Measurements from ENCODE around the gene TNRC18. TPM values are rescaled to one million over a fixed set of nuclear protein-coding genes. Genes with fewer than 3 reads are reported as not detected.
"Not testable (repeated sequence)": the region's sequence is repeated elsewhere in the genome, so short reads cannot be mapped to it uniquely, and the experiment has no call there.

The TNRC18 gene
- total and polyA plus RNA-seq, 2 of the 8 experiments (the other 6 are each of a cell fraction or from before 2014, with no cell fraction given): 1.7 to 8.6 TPM

DNA sequence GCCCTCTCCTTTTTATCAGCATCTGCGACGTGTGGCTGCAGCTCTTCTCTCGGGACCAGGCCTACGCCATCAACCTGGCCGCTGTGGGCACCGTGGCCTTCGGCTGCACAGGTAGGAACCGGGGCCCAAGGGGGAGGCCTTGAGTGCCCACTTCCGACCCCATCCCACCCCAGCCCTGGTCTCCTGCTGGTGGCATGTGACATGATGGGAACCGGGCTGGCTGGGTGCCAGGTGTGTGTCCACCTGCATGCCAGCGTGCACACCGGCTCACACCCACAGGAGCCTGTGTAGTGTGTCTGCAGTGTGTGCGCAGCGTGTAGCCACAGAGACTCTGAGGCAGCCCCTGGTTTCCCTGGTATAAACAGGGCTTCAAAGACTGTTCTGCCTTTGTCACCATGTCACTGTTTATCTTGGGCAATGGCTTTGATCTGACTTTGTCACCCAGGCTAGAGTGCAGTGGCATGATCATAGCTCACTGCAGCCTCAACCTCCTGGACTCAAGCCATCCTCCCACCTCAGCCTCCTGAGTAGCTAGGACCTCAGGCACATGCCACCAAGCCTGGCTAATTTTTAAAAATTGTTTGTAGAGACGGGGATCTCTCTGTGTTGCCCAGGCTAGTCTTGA, 131.8 kb downstream of the TNRC18 start:
- H3K4ac ChIP-seq (replicated peaks; ENCODE audit: insufficient read length, low read depth, low read length); H2BK20ac ChIP-seq (ENCODE audit: low read length); H3K4me2 ChIP-seq (ENCODE audit: insufficient read depth in 1 of 2, low read depth in 2 of 2, low read length in 2 of 2); CTCF ChIA-PET (ENCODE audit: partially characterized antibody); H3K9me3 ChIP-seq (ENCODE audit: insufficient read depth in 2 of 2, low read depth in 1 of 2, low read length in 1 of 2); H2BK12ac ChIP-seq (ENCODE audit: low read depth, low read length); H2AK5ac ChIP-seq (ENCODE audit: low read depth, low read length); H3K14ac ChIP-seq (ENCODE audit: insufficient read length); H3K79me1 ChIP-seq (ENCODE audit: low read depth, low read length); H3K79me2 ChIP-seq (ENCODE audit: control insufficient read depth in 1 of 2, insufficient read depth in 2 of 2, low read length in 2 of 2); H4K20me1 ChIP-seq (replicated peaks in 1 of 2; ENCODE audit: control insufficient read depth in 1 of 2, insufficient read depth in 2 of 2, low read length in 2 of 2); DNase-seq (ENCODE audit: low read depth in 1 of 2, low spot score in 2 of 2); FAIRE-seq; H3K36me3 ChIP-seq (ENCODE audit: control insufficient read depth in 2 of 4, insufficient read depth in 4 of 4, low read length in 3 of 4); H4K5ac ChIP-seq (ENCODE audit: insufficient read length, low read depth, low read length); H2BK5ac ChIP-seq (ENCODE audit: low read depth, low read length); H3K18ac ChIP-seq (ENCODE audit: extremely low read depth, low read length); H2AFZ ChIP-seq (ENCODE audit: low read length); H2BK120ac ChIP-seq (replicated peaks; ENCODE audit: low read depth, low read length); POLR2A ChIA-PET (ENCODE audit: partially characterized antibody); H3K27me3 ChIP-seq (replicated peaks in 1 of 4; ENCODE audit: control insufficient read depth in 3 of 4, extremely low read depth in 1 of 4, insufficient read depth in 3 of 4, low read length in 3 of 4); H3K23me2 ChIP-seq (ENCODE audit: low read depth, low read length); H2BK15ac ChIP-seq (ENCODE audit: low read length); H4K8ac ChIP-seq (ENCODE audit: extremely low read depth, insufficient read depth, low read length); H4K91ac ChIP-seq (replicated peaks; ENCODE audit: insufficient read length, low read length); H3K23ac ChIP-seq (ENCODE audit: insufficient read length); H3K56ac ChIP-seq (replicated peaks; ENCODE audit: insufficient read length, low read depth, low read length); H3K4me3 ChIP-seq (ENCODE audit: extremely low read depth in 1 of 4, insufficient read depth in 2 of 4, low read depth in 3 of 4, low read length in 4 of 4); H3K9ac ChIP-seq (replicated peaks in 1 of 4; ENCODE audit: extremely low read depth in 1 of 4, low read depth in 3 of 4, low read length in 3 of 4); H3K27ac ChIP-seq (ENCODE audit: low read depth, low read length): not testable (repeated sequence)
- WGBS, 2 experiments (ENCODE audit: extremely low coverage in 1 of 2, insufficient coverage in 1 of 2, insufficient read length in 1 of 2, insufficient replicate concordance in 2 of 2, low coverage in 1 of 2, low lambda C conversion rate in 2 of 2, missing lambda C conversion rate in 1 of 2): 70% methylated on average over 9 of the region's 15 CpGs; no CpG with 5 or more reads in 1 of the 2 experiments
- H3K4me1 ChIP-seq (replicated peaks in 1 of 4; ENCODE audit: control insufficient read depth in 3 of 4, insufficient read depth in 4 of 4, low read length in 3 of 4): peaks cover 0 to 11% (median under 1%) of the 10 kb centered on the region in 4 experiments; a peak in 3 of 7 replicates
